ENCODE results near the gene AFG3L2.

GRCh38 chr18:12304351-12305210 is 72.4 kb downstream of the AFG3L2 start:
- no peak for TF ChIP-seq CTCF (IDR thresholded peaks at IDR 0.05)
- TF ChIP-seq EZH2 (IDR thresholded peaks at IDR 0.05) = no peak
- no peak for TF ChIP-seq EZH2phosphoT487 (IDR thresholded peaks at IDR 0.05)

Data from neural progenitor cell (in vitro differentiated cells).